Measurements from ENCODE around the gene ANKRD60.

ANKRD60 gene

GRCh38 chr20:58233393-58233792 is 4.9 kb upstream of the ANKRD60 start:
- no peak for TF ChIP-seq CTCF (IDR thresholded peaks at IDR 0.05)
- no peaks in the 10 kb centered on the region for H3K9me3 ChIP-seq
- H3K27me3 ChIP-seq = peaks cover 79% of the 10 kb centered on the region
- H3K27ac ChIP-seq = no peak overlapping the region
- peaks cover 9 to 12% of the 10 kb centered on the region in 2 experiments for H3K4me1 ChIP-seq (ENCODE audit: control insufficient read depth in 1 of 2, insufficient read depth in 1 of 2, low read depth in 1 of 2, low read length in 1 of 2)
- no peak overlapping the region for H3K4me3 ChIP-seq (ENCODE audit: low read depth in 1 of 2, low read length in 1 of 2)
- H3K36me3 ChIP-seq = peaks cover 55% of the 10 kb centered on the region

- Histone ChIP-seq H3K9me3 (no peaks in the 10 kb centered on the region), H3K4me1 (ENCODE audit: control insufficient read depth in 1 of 2, insufficient read depth in 1 of 2, low read depth in 1 of 2, low read length in 1 of 2) (peaks cover 4 to 7% of the 10 kb centered on the region in 2 experiments), H3K36me3 (peaks cover 45% of the 10 kb centered on the region), H3K4me3 (ENCODE audit: low read depth in 1 of 2, low read length in 1 of 2) (no peak overlapping the region), H3K27me3 (peaks cover 96% of the 10 kb centered on the region), H3K27ac (no peak overlapping the region)
- no peak for TF ChIP-seq CTCF (IDR thresholded peaks at IDR 0.05)
These were observed 3.2 kb upstream of the ANKRD60 start for GRCh38 chr20:58231683-58232082.

GRCh38 chr20:58229198-58229798 is 845 bp upstream of the ANKRD60 start:
- H3K27ac ChIP-seq = no peak overlapping the region
- H3K4me1 ChIP-seq (ENCODE audit: control insufficient read depth in 1 of 2, insufficient read depth in 1 of 2, low read depth in 1 of 2, low read length in 1 of 2) = no peaks in the 10 kb centered on the region
- peaks cover 96% of the 10 kb centered on the region for H3K27me3 ChIP-seq
- H3K36me3 ChIP-seq = peaks cover 34% of the 10 kb centered on the region
- H3K9me3 ChIP-seq = no peaks in the 10 kb centered on the region
- H3K4me3 ChIP-seq (ENCODE audit: low read depth in 1 of 2, low read length in 1 of 2) = no peak overlapping the region
- no peak for TF ChIP-seq CTCF (IDR thresholded peaks at IDR 0.05)

- no peaks in the 10 kb centered on the region for H3K4me1 ChIP-seq (ENCODE audit: control insufficient read depth in 1 of 2, insufficient read depth in 1 of 2, low read depth in 1 of 2, low read length in 1 of 2)
- peaks cover 22% of the 10 kb centered on the region for H3K36me3 ChIP-seq
- no peak for TF ChIP-seq CTCF (IDR thresholded peaks at IDR 0.05)
- no peak overlapping the region for H3K4me3 ChIP-seq (ENCODE audit: low read depth in 1 of 2, low read length in 1 of 2)
- no peak overlapping the region for H3K27ac ChIP-seq
- peaks cover 100% of the 10 kb centered on the region for H3K27me3 ChIP-seq
- H3K9me3 ChIP-seq = no peaks in the 10 kb centered on the region
These were observed 360 bp downstream of the ANKRD60 start for GRCh38 chr20:58228103-58228483.

GRCh38 chr20:58227391-58228102 is 906 bp downstream of the ANKRD60 start:
- TF ChIP-seq CTCF (IDR thresholded peaks at IDR 0.05) = no peak
- no peaks in the 10 kb centered on the region for H3K9me3 ChIP-seq
- no peak overlapping the region for H3K27ac ChIP-seq
- peaks cover 100% of the 10 kb centered on the region for H3K27me3 ChIP-seq
- no peak overlapping the region for H3K4me3 ChIP-seq (ENCODE audit: low read depth in 1 of 2, low read length in 1 of 2)
- H3K36me3 ChIP-seq = peaks cover 16% of the 10 kb centered on the region
- H3K4me1 ChIP-seq (ENCODE audit: control insufficient read depth in 1 of 2, insufficient read depth in 1 of 2, low read depth in 1 of 2, low read length in 1 of 2) = no peaks in the 10 kb centered on the region

All from neutrophil (primary cell).